Astrocyte (in vitro differentiated cells and primary cell): ENCODE measurements around the gene CLCNKA. TPM values are rescaled to one million over a fixed set of nuclear protein-coding genes. Genes with fewer than 3 reads are reported as not detected.

Experiments
- DNase-seq: peaks from one replicate; pipeline ENCODE4 v3.0.0-alpha.2; 2010; ENCODE audit warnings: low read depth
- FAIRE-seq: peaks from 2 replicates; lab custom pipeline; 2011; peaks lifted over from hg19 to GRCh38; lab: Jason Lieb, UNC
- H2AFZ ChIP-seq: 2 replicates; pipeline ENCODE4 v1.6.0; 2012; ENCODE audit warnings: low read depth, low read length, inconsistent platforms
- H3K27ac ChIP-seq: 2 replicates; pipeline ENCODE4 v1.5.1; 2011; ENCODE audit warnings: low read depth, low read length, inconsistent platforms
- H3K27me3 ChIP-seq: 2 replicates; pipeline ENCODE4 v1.6.0; 2011; ENCODE audit warnings: low read length, inconsistent platforms; ENCODE audit not compliant: insufficient read depth
- H3K36me3 ChIP-seq: 2 replicates; pipeline ENCODE4 v1.5.1; 2011; ENCODE audit warnings: low read length, inconsistent platforms; ENCODE audit not compliant: insufficient read depth
- H3K4me1 ChIP-seq: 2 replicates; pipeline ENCODE4 v1.5.1; 2011; ENCODE audit warnings: low read length, inconsistent platforms; ENCODE audit not compliant: insufficient read depth
- H3K4me2 ChIP-seq: 2 replicates; pipeline ENCODE4 v1.6.0; 2012; ENCODE audit warnings: low read length, inconsistent platforms
- H3K4me3 ChIP-seq: 2 replicates; pipeline ENCODE4 v1.5.1; 2011; ENCODE audit warnings: low read depth, mild to moderate bottlenecking, low read length, inconsistent platforms; ENCODE audit not compliant: insufficient read depth
- H3K79me2 ChIP-seq: 2 replicates; pipeline ENCODE4 v1.6.0; 2012; ENCODE audit warnings: mild to moderate bottlenecking, low read length, inconsistent platforms; ENCODE audit not compliant: insufficient read depth
- H3K9ac ChIP-seq: 2 replicates; pipeline ENCODE4 v1.6.0; 2012; ENCODE audit warnings: mild to moderate bottlenecking, low read length, inconsistent platforms
- H3K9me3 ChIP-seq: 2 replicates; pipeline ENCODE4 v1.5.1; 2012; ENCODE audit warnings: low read depth, mild to moderate bottlenecking, low read length, inconsistent platforms; ENCODE audit not compliant: insufficient read depth
- H4K20me1 ChIP-seq: 2 replicates; pipeline ENCODE4 v1.6.0; 2012; ENCODE audit warnings: low read length, inconsistent platforms; ENCODE audit not compliant: insufficient read depth
- H3K27ac Mint-ChIP-seq: one replicate; pipeline ENCODE4 v1.8.0; 2021; ENCODE audit warnings: mild to moderate bottlenecking, mixed read lengths; ENCODE audit not compliant: unreplicated experiment
- H3K27me3 Mint-ChIP-seq: one replicate; pipeline ENCODE4 v1.8.0; 2021; ENCODE audit warnings: low read depth, mixed read lengths; ENCODE audit not compliant: unreplicated experiment
- H3K36me3 Mint-ChIP-seq: one replicate; pipeline ENCODE4 v1.8.0; 2021; ENCODE audit warnings: low read depth, mixed read lengths; ENCODE audit not compliant: unreplicated experiment
- H3K4me1 Mint-ChIP-seq: one replicate; pipeline ENCODE4 v1.8.0; 2021; ENCODE audit warnings: low read depth, mixed read lengths; ENCODE audit not compliant: unreplicated experiment
- H3K4me3 Mint-ChIP-seq: one replicate; pipeline ENCODE4 v1.8.0; 2021; ENCODE audit warnings: mild to moderate bottlenecking, moderate library complexity, mixed read lengths; ENCODE audit not compliant: unreplicated experiment
- H3K9me3 Mint-ChIP-seq: one replicate; pipeline ENCODE4 v1.8.0; 2021; ENCODE audit warnings: mild to moderate bottlenecking, mixed read lengths; ENCODE audit not compliant: unreplicated experiment
- EZH2 ChIP-seq: IDR thresholded peaks from 2 replicates; pipeline ENCODE4 v1.6.1; 2012; ENCODE audit warnings: mild to moderate bottlenecking, low read length, inconsistent platforms; ENCODE audit not compliant: insufficient read depth
- total RNA-seq: library from RNA; stranded (reverse); gene quantifications from 2 replicates; pipeline ENCODE4 v1.2.1, GENCODE V29; 2021
- TF ChIP-seq, protein P1 (sequence below): IDR thresholded peaks from 2 replicates; pipeline ENCODE4 v1.5.1; 2011; ENCODE audit warnings: low read depth, mild to moderate bottlenecking, inconsistent platforms, low read length, moderate library complexity; ENCODE audit not compliant: insufficient read depth

CLCNKA gene
- total RNA-seq, 1 donor from 2014 or later: 0.16 TPM

- no peak overlapping the region for H3K4me2 ChIP-seq
- Mint-ChIP-seq H3K9me3 (peaks cover 4% of the 10 kb centered on the region), H3K27ac (no peak overlapping the region), H3K4me3 (no peak overlapping the region), H3K27me3 (peaks cover 3% of the 10 kb centered on the region), H3K36me3 (no peaks in the 10 kb centered on the region), H3K4me1 (peaks cover 33% of the 10 kb centered on the region)
- H2AFZ ChIP-seq: no peak overlapping the region
- no peaks in the 10 kb centered on the region for H3K27me3 ChIP-seq
- no peak overlapping the region for H3K4me3 ChIP-seq
- H3K9ac ChIP-seq: no peak overlapping the region
- H4K20me1 ChIP-seq: no peaks in the 10 kb centered on the region
- H3K79me2 ChIP-seq: no peaks in the 10 kb centered on the region
- DNase-seq (no peak), FAIRE-seq (no peak)
- no peaks in the 10 kb centered on the region for H3K9me3 ChIP-seq
- TF ChIP-seq, protein P1, sequence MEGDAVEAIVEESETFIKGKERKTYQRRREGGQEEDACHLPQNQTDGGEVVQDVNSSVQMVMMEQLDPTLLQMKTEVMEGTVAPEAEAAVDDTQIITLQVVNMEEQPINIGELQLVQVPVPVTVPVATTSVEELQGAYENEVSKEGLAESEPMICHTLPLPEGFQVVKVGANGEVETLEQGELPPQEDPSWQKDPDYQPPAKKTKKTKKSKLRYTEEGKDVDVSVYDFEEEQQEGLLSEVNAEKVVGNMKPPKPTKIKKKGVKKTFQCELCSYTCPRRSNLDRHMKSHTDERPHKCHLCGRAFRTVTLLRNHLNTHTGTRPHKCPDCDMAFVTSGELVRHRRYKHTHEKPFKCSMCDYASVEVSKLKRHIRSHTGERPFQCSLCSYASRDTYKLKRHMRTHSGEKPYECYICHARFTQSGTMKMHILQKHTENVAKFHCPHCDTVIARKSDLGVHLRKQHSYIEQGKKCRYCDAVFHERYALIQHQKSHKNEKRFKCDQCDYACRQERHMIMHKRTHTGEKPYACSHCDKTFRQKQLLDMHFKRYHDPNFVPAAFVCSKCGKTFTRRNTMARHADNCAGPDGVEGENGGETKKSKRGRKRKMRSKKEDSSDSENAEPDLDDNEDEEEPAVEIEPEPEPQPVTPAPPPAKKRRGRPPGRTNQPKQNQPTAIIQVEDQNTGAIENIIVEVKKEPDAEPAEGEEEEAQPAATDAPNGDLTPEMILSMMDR: no peak
- no peak for TF ChIP-seq EZH2
- peaks cover 49% of the 10 kb centered on the region for H3K4me1 ChIP-seq
- H3K27ac ChIP-seq: no peak overlapping the region
- no peaks in the 10 kb centered on the region for H3K36me3 ChIP-seq
Measured at GRCh38 chr1:16015960-16016901, 5.6 kb upstream of the CLCNKA start.

DNA sequence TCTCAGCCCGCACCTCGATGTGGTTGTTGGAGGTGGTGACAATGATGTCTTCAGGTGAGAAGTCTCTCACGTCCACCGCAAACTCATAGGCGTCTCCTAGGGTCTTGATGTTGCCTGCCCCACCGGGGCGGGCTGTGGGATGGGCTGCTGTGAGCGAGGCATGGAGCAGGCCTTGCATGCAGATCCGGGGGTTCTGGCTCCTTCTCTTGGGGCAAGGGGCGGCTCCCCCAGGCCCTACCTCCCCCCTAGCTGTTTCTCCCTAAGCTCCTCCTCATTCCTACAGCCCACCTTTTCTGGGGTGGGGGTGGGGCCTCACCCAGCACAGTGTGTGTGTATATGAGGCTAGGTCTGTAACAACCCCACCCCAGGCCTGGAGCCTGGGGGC is 4.8 kb upstream of the CLCNKA start:
- no peaks in the 10 kb centered on the region for H3K36me3 ChIP-seq
- no peak overlapping the region for H3K27ac ChIP-seq
- no peak overlapping the region for H3K4me2 ChIP-seq
- H3K79me2 ChIP-seq: no peaks in the 10 kb centered on the region
- no peaks in the 10 kb centered on the region for H4K20me1 ChIP-seq
- H2AFZ ChIP-seq: no peak overlapping the region
- H3K9me3 ChIP-seq: no peaks in the 10 kb centered on the region
- H3K27me3 ChIP-seq: no peaks in the 10 kb centered on the region
- H3K27ac Mint-ChIP-seq: no peak overlapping the region
- peaks cover 33% of the 10 kb centered on the region for H3K4me1 Mint-ChIP-seq
- peaks cover 49% of the 10 kb centered on the region for H3K4me1 ChIP-seq
- no peak overlapping the region for H3K4me3 ChIP-seq
- FAIRE-seq: no peak
- H3K4me3 Mint-ChIP-seq: no peak overlapping the region
- peaks cover 4% of the 10 kb centered on the region for H3K9me3 Mint-ChIP-seq
- TF ChIP-seq, protein P1: no peak
- TF ChIP-seq EZH2: no peak
- no peaks in the 10 kb centered on the region for H3K36me3 Mint-ChIP-seq
- peaks cover 9% of the 10 kb centered on the region for H3K27me3 Mint-ChIP-seq
- no peak for DNase-seq
- no peak overlapping the region for H3K9ac ChIP-seq
